Activated T-cell treated with anti-CD3 and anti-CD28 coated beads, Interleukin-2, amount 50 U/mL, for 4 hours (primary cell): ENCODE results near the gene MOCS1. TPM values are rescaled to one million over a fixed set of nuclear protein-coding genes. Genes with fewer than 3 reads are reported as not detected.
"Not testable (repeated sequence)": the region's sequence is repeated elsewhere in the genome, so short reads cannot be mapped to it uniquely, and the experiment has no call there.

ENCODE experiments used
- ATAC-seq, 2 donors: fragments of 200-7000 bp; cut with Tn5 transposase; one replicate each; pipeline ENCODE4 v1.10.0; 2021
- DNase-seq: peaks from one replicate; pipeline ENCODE4 v3.0.0-alpha.2; 2020
- H3K27me3 Mint-ChIP-seq: one replicate; pipeline ENCODE4 v1.8.0; 2021; ENCODE audit warnings: low read depth, mixed read lengths
- H3K36me3 Mint-ChIP-seq: one replicate; pipeline ENCODE4 v1.8.0; 2022; ENCODE audit warnings: mixed read lengths; ENCODE audit not compliant: insufficient read depth
- H3K4me1 Mint-ChIP-seq: one replicate; pipeline ENCODE4 v1.8.0; 2021; ENCODE audit warnings: low read depth, mixed read lengths
- H3K4me3 Mint-ChIP-seq: one replicate; pipeline ENCODE4 v1.8.0; 2021; ENCODE audit warnings: mild to moderate bottlenecking, moderate library complexity, mixed read lengths
- H3K9me3 Mint-ChIP-seq: one replicate; pipeline ENCODE4 v1.8.0; 2021; ENCODE audit warnings: mixed read lengths
- total RNA-seq, 3 donors: library from RNA; stranded (reverse); gene quantifications; one replicate each; pipeline ENCODE4 v1.2.1, GENCODE V29; 2021

Gene MOCS1
- 1 to 10 TPM in 1 of 3 donors, under 1 TPM in 2; 0.71 to 1.2 (median 0.98) TPM for total RNA-seq

- ATAC-seq (peak; percentile 87 to 90), DNase-seq (peak; percentile 23)
- Mint-ChIP-seq H3K36me3 (no peaks in the 10 kb centered on the region), H3K9me3 (no peaks in the 10 kb centered on the region), H3K27me3 (peaks cover 36% of the 10 kb centered on the region), H3K4me3 (peak within 1 kb of the TSS; percentile 81), H3K4me1 (peaks cover 4% of the 10 kb centered on the region)
Observed at GRCh38 chr6:39934131-39934757, at the start of gene MOCS1. MOCS1 (minus strand) TSS chr6:39934462; CDS start chr6:39934417, 45 bp downstream.

- ATAC-seq (no peak), DNase-seq (no peak)
- Mint-ChIP-seq H3K27me3 (peaks cover 5% of the 10 kb centered on the region), H3K4me1 (no peaks in the 10 kb centered on the region), H3K4me3 (no peak overlapping the region), H3K9me3 (no peaks in the 10 kb centered on the region), H3K36me3 (no peaks in the 10 kb centered on the region)
Observed at GRCh38 chr6:39984051-39984450, 49.8 kb upstream of the MOCS1 start.

- Mint-ChIP-seq H3K9me3 (no peaks in the 10 kb centered on the region), H3K4me1 (no peaks in the 10 kb centered on the region), H3K36me3 (no peaks in the 10 kb centered on the region), H3K27me3 (peaks cover 5% of the 10 kb centered on the region), H3K4me3 (no peak overlapping the region)
- ATAC-seq (no peak), DNase-seq (no peak)
Observed at GRCh38 chr6:39983193-39983592, 48.9 kb upstream of the MOCS1 start.

GRCh38 chr6:39982720-39983119 lies 48.5 kb upstream of the MOCS1 start:
- DNase-seq: no peak
- Mint-ChIP-seq H3K4me3 (no peak overlapping the region), H3K4me1 (no peaks in the 10 kb centered on the region), H3K9me3 (no peaks in the 10 kb centered on the region), H3K36me3 (no peaks in the 10 kb centered on the region), H3K27me3 (peaks cover 5% of the 10 kb centered on the region)
- no peak for ATAC-seq

GRCh38 chr6:39980839-39981580 lies 46.7 kb upstream of the MOCS1 start:
- no peak overlapping the region for H3K4me3 Mint-ChIP-seq
- no peaks in the 10 kb centered on the region for H3K4me1 Mint-ChIP-seq
- DNase-seq (no peak), ATAC-seq (no peak)
- peaks cover 5% of the 10 kb centered on the region for H3K27me3 Mint-ChIP-seq
- no peaks in the 10 kb centered on the region for H3K36me3 Mint-ChIP-seq
- H3K9me3 Mint-ChIP-seq: no peaks in the 10 kb centered on the region

- Mint-ChIP-seq H3K4me3 (no peak overlapping the region), H3K36me3 (no peaks in the 10 kb centered on the region), H3K9me3 (no peaks in the 10 kb centered on the region), H3K27me3 (peaks cover 5% of the 10 kb centered on the region), H3K4me1 (no peaks in the 10 kb centered on the region)
- DNase-seq (no peak), ATAC-seq (no peak)
Observed at GRCh38 chr6:39979461-39980328, 45.4 kb upstream of the MOCS1 start.

GRCh38 chr6:39978240-39978639 lies 44.0 kb upstream of the MOCS1 start:
- no peak for DNase-seq
- no peaks in the 10 kb centered on the region for H3K36me3 Mint-ChIP-seq
- H3K9me3 Mint-ChIP-seq: no peaks in the 10 kb centered on the region
- H3K4me1 Mint-ChIP-seq: no peaks in the 10 kb centered on the region
- H3K4me3 Mint-ChIP-seq: no peak overlapping the region
- peaks cover 3% of the 10 kb centered on the region for H3K27me3 Mint-ChIP-seq
- no peak for ATAC-seq

- DNase-seq (no peak), ATAC-seq (no peak)
- Mint-ChIP-seq H3K36me3 (no peaks in the 10 kb centered on the region), H3K9me3 (no peaks in the 10 kb centered on the region), H3K4me3 (no peak overlapping the region), H3K27me3 (peaks cover 3% of the 10 kb centered on the region), H3K4me1 (no peaks in the 10 kb centered on the region)
Observed at GRCh38 chr6:39973661-39974060, 39.4 kb upstream of the MOCS1 start.

- H3K4me3 Mint-ChIP-seq: not testable (repeated sequence)
Observed at GRCh38 chr6:39972717-39973116, 38.5 kb upstream of the MOCS1 start.

GRCh38 chr6:39971131-39971530 lies 36.9 kb upstream of the MOCS1 start:
- not testable (repeated sequence) for H3K27me3 Mint-ChIP-seq, H3K4me3 Mint-ChIP-seq, H3K9me3 Mint-ChIP-seq, ATAC-seq, H3K36me3 Mint-ChIP-seq, DNase-seq, H3K4me1 Mint-ChIP-seq

More at GRCh38 chr6:39972717-39973116, 38.5 kb upstream of the MOCS1 start:
- not testable (repeated sequence) for H3K36me3 Mint-ChIP-seq, DNase-seq, H3K4me1 Mint-ChIP-seq, H3K27me3 Mint-ChIP-seq, H3K9me3 Mint-ChIP-seq, ATAC-seq

GRCh38 chr6:39965751-39966150 lies 31.5 kb upstream of the MOCS1 start:
- H3K4me3 Mint-ChIP-seq: no peak overlapping the region
- DNase-seq: no peak
- no peaks in the 10 kb centered on the region for H3K36me3 Mint-ChIP-seq
- ATAC-seq: no peak
- no peaks in the 10 kb centered on the region for H3K9me3 Mint-ChIP-seq
- H3K27me3 Mint-ChIP-seq: peaks cover 11% of the 10 kb centered on the region
- no peaks in the 10 kb centered on the region for H3K4me1 Mint-ChIP-seq

GRCh38 chr6:39964530-39964929 lies 30.3 kb upstream of the MOCS1 start:
- DNase-seq: no peak
- no peaks in the 10 kb centered on the region for H3K36me3 Mint-ChIP-seq
- ATAC-seq: no peak
- peaks cover 3% of the 10 kb centered on the region for H3K9me3 Mint-ChIP-seq
- H3K4me1 Mint-ChIP-seq: no peaks in the 10 kb centered on the region
- H3K4me3 Mint-ChIP-seq: no peak overlapping the region
- H3K27me3 Mint-ChIP-seq: peaks cover 14% of the 10 kb centered on the region

- DNase-seq (no peak), ATAC-seq (no peak)
- Mint-ChIP-seq H3K4me3 (no peak overlapping the region), H3K36me3 (no peaks in the 10 kb centered on the region), H3K27me3 (peaks cover 14% of the 10 kb centered on the region), H3K9me3 (peaks cover 3% of the 10 kb centered on the region), H3K4me1 (no peaks in the 10 kb centered on the region)
Observed at GRCh38 chr6:39964094-39964493, 29.8 kb upstream of the MOCS1 start.

GRCh38 chr6:39962831-39963230 lies 28.6 kb upstream of the MOCS1 start:
- Mint-ChIP-seq H3K27me3 (peaks cover 20% of the 10 kb centered on the region), H3K4me3 (no peak overlapping the region), H3K4me1 (no peaks in the 10 kb centered on the region), H3K9me3 (peaks cover 3% of the 10 kb centered on the region), H3K36me3 (no peaks in the 10 kb centered on the region)
- no peak for ATAC-seq
- DNase-seq: no peak
